ENCODE measurements around the gene FEM1A. TPM values are rescaled to one million over a fixed set of nuclear protein-coding genes. Genes with fewer than 3 reads are reported as not detected.

Gene FEM1A
- total and polyA plus RNA-seq, 2 experiments from 2014 or later: 1.1 to 11.0 TPM

- 0 out of 2 replicates have a peak, but pooled peaks cover 4% of the 10 kb centered on the region for H4K20me1 ChIP-seq (ENCODE audit: insufficient read depth)
- H3K9me2 ChIP-seq (ENCODE audit: insufficient read depth): no peaks in the 10 kb centered on the region
- H3K4me3 ChIP-seq: no peak overlapping the region
- DNase-seq: no peak
- no peaks in the 10 kb centered on the region for H3F3A ChIP-seq (ENCODE audit: insufficient read depth)
- H2AFZ ChIP-seq: no peak overlapping the region
- no peaks in the 10 kb centered on the region for H3K36me3 ChIP-seq (ENCODE audit: low read depth)
- H3K9ac ChIP-seq: no peak overlapping the region
- H3K4me1 ChIP-seq (ENCODE audit: insufficient read depth): no peaks in the 10 kb centered on the region
- 77 to 81% methylated on average over 5 to 6 of the region's 6 CpGs for WGBS, 2 experiments (ENCODE audit: low coverage in 1 of 2, low lambda C conversion rate in 2 of 2, missing lambda C conversion rate in 2 of 2)
- H3K27ac ChIP-seq: no peak overlapping the region
- H3K9me3 ChIP-seq (ENCODE audit: low read depth): no peaks in the 10 kb centered on the region
- H3K4me2 ChIP-seq (ENCODE audit: unreplicated experiment): no peak overlapping the region
- in situ Hi-C loops (cut with MboI): no loop called here
- H3K79me2 ChIP-seq (ENCODE audit: insufficient read depth): peaks cover 93% of the 10 kb centered on the region
- TF ChIP-seq EZH2phosphoT487 (IDR thresholded peaks at IDR 0.05; ENCODE audit: insufficient read depth, low read depth): no peak
- no peak for TF ChIP-seq EZH2 (IDR thresholded peaks at IDR 0.05; ENCODE audit: insufficient read depth, poor library complexity, severe bottlenecking)
- H3K27me3 ChIP-seq (replicated peaks; ENCODE audit: insufficient read depth): no peaks in the 10 kb centered on the region
Measured at GRCh38 chr19:4823577-4823976, 32.0 kb downstream of the FEM1A start.

GRCh38 chr19:4829001-4829712, 37.6 kb downstream of the FEM1A start:
- Histone ChIP-seq H3K4me2 (ENCODE audit: unreplicated experiment) (peak overlapping the region; percentile 99), H3K27ac (no peak overlapping the region), H2AFZ (no peak overlapping the region), H3K79me2 (ENCODE audit: insufficient read depth) (peaks cover 86% of the 10 kb centered on the region), H3K9ac (peak overlapping the region; percentile 96), H3K27me3 (replicated peaks; ENCODE audit: insufficient read depth) (no peaks in the 10 kb centered on the region), H3K9me2 (ENCODE audit: insufficient read depth) (no peaks in the 10 kb centered on the region), H3K9me3 (ENCODE audit: low read depth) (no peaks in the 10 kb centered on the region), H3K4me3 (peak overlapping the region; percentile 43), H4K20me1 (ENCODE audit: insufficient read depth) (peaks cover 5% of the 10 kb centered on the region; the same call in 1 of the 2 replicates), H3K36me3 (ENCODE audit: low read depth) (no peaks in the 10 kb centered on the region), H3K4me1 (ENCODE audit: insufficient read depth) (peaks cover 14% of the 10 kb centered on the region; the same call in 1 of the 2 replicates), H3F3A (ENCODE audit: insufficient read depth) (peaks cover 13% of the 10 kb centered on the region; the same call in 1 of the 2 replicates)
- WGBS, 2 experiments (ENCODE audit: low coverage in 1 of 2, low lambda C conversion rate in 2 of 2, missing lambda C conversion rate in 2 of 2): 65 to 66% methylated on average over 16 of the region's 16 CpGs
- no peak for DNase-seq
- in situ Hi-C loops (cut with MboI): no loop called here
- TF ChIP-seq EZH2phosphoT487 (IDR thresholded peaks at IDR 0.05; ENCODE audit: insufficient read depth, low read depth) (no peak), EZH2 (IDR thresholded peaks at IDR 0.05; ENCODE audit: insufficient read depth, poor library complexity, severe bottlenecking) (no peak)

- Histone ChIP-seq H3K4me3 (peak overlapping the region; percentile 91), H3F3A (ENCODE audit: insufficient read depth) (peaks cover 13% of the 10 kb centered on the region; the same call in 1 of the 2 replicates), H3K36me3 (ENCODE audit: low read depth) (no peaks in the 10 kb centered on the region), H4K20me1 (ENCODE audit: insufficient read depth) (peaks cover 5% of the 10 kb centered on the region; the same call in 1 of the 2 replicates), H3K27me3 (replicated peaks; ENCODE audit: insufficient read depth) (no peaks in the 10 kb centered on the region), H2AFZ (no peak overlapping the region), H3K9me3 (ENCODE audit: low read depth) (no peaks in the 10 kb centered on the region), H3K9me2 (ENCODE audit: insufficient read depth) (no peaks in the 10 kb centered on the region), H3K27ac (peak overlapping the region; percentile 74; the same call in 1 of the 2 replicates), H3K4me2 (ENCODE audit: unreplicated experiment) (peak overlapping the region; percentile 99), H3K9ac (peak overlapping the region; percentile 96), H3K79me2 (ENCODE audit: insufficient read depth) (peaks cover 75% of the 10 kb centered on the region), H3K4me1 (ENCODE audit: insufficient read depth) (peaks cover 14% of the 10 kb centered on the region; the same call in 1 of the 2 replicates)
- WGBS, 2 experiments (ENCODE audit: low coverage in 1 of 2, low lambda C conversion rate in 2 of 2, missing lambda C conversion rate in 2 of 2): 27 to 28% methylated on average over 6 of the region's 6 CpGs
- in situ Hi-C loops (cut with MboI): no loop called here
- no peak for DNase-seq
- no peak for TF ChIP-seq EZH2phosphoT487 (IDR thresholded peaks at IDR 0.05; ENCODE audit: insufficient read depth, low read depth)
- TF ChIP-seq EZH2 (IDR thresholded peaks at IDR 0.05; ENCODE audit: insufficient read depth, poor library complexity, severe bottlenecking): no peak
Measured at GRCh38 chr19:4830332-4830731, 38.8 kb downstream of the FEM1A start.

GRCh38 chr19:4830768-4831265, 39.3 kb downstream of the FEM1A start:
- H3K36me3 ChIP-seq (ENCODE audit: low read depth): no peaks in the 10 kb centered on the region
- peak overlapping the region; percentile 96 for H3K9ac ChIP-seq
- in situ Hi-C loops (cut with MboI): no loop called here
- H3K9me2 ChIP-seq (ENCODE audit: insufficient read depth): no peaks in the 10 kb centered on the region
- no peaks in the 10 kb centered on the region for H3K27me3 ChIP-seq (replicated peaks; ENCODE audit: insufficient read depth)
- H3K4me1 ChIP-seq (ENCODE audit: insufficient read depth): peaks cover 14% of the 10 kb centered on the region; the same call in 1 of the 2 replicates
- peak overlapping the region; percentile 99 for H3K4me2 ChIP-seq (ENCODE audit: unreplicated experiment)
- peak overlapping the region; percentile 91 for H3K4me3 ChIP-seq
- TF ChIP-seq EZH2 (IDR thresholded peaks at IDR 0.05; ENCODE audit: insufficient read depth, poor library complexity, severe bottlenecking): no peak
- TF ChIP-seq EZH2phosphoT487 (IDR thresholded peaks at IDR 0.05; ENCODE audit: insufficient read depth, low read depth): no peak
- DNase-seq: peak; percentile 29
- no peaks in the 10 kb centered on the region for H3K9me3 ChIP-seq (ENCODE audit: low read depth)
- WGBS, 2 experiments (ENCODE audit: low coverage in 1 of 2, low lambda C conversion rate in 2 of 2, missing lambda C conversion rate in 2 of 2): 28 to 35% methylated on average over 6 of the region's 6 CpGs
- H4K20me1 ChIP-seq (ENCODE audit: insufficient read depth): peaks cover 5% of the 10 kb centered on the region; the same call in 1 of the 2 replicates
- H3F3A ChIP-seq (ENCODE audit: insufficient read depth): peaks cover 13% of the 10 kb centered on the region; the same call in 1 of the 2 replicates
- peak overlapping the region; percentile 74; the same call in 1 of the 2 replicates for H3K27ac ChIP-seq
- peaks cover 70% of the 10 kb centered on the region for H3K79me2 ChIP-seq (ENCODE audit: insufficient read depth)
- H2AFZ ChIP-seq: peak overlapping the region; percentile 86
